Neural crest cell (in vitro differentiated cells): ENCODE results near the gene GRIFIN. TPM values are rescaled to one million over a fixed set of nuclear protein-coding genes. Genes with fewer than 3 reads are reported as not detected.
"Not testable (repeated sequence)": the region's sequence is repeated elsewhere in the genome, so short reads cannot be mapped to it uniquely, and the experiment has no call there.

ENCODE experiments used
- DNase-seq: peaks from one replicate; pipeline ENCODE4 v3.0.0; 2021; ENCODE audit warnings: low read depth, mixed read lengths, low spot score
- H3K27ac Mint-ChIP-seq: one replicate; pipeline ENCODE4 v1.8.0; 2021; ENCODE audit warnings: mild to moderate bottlenecking, mixed read lengths; ENCODE audit not compliant: unreplicated experiment
- H3K27me3 Mint-ChIP-seq: 2 replicates; pipeline ENCODE4 v1.8.0; 2021; ENCODE audit warnings: low read depth, mild to moderate bottlenecking, mixed read lengths
- H3K36me3 Mint-ChIP-seq: 2 replicates; pipeline ENCODE4 v1.8.0; 2021; ENCODE audit warnings: low read depth, mild to moderate bottlenecking, mixed read lengths
- H3K4me1 Mint-ChIP-seq: 2 replicates; pipeline ENCODE4 v1.8.0; 2021; ENCODE audit warnings: mixed read lengths
- H3K4me3 Mint-ChIP-seq: one replicate; pipeline ENCODE4 v1.8.0; 2021; ENCODE audit warnings: mild to moderate bottlenecking, mixed read lengths
- H3K9me3 Mint-ChIP-seq: 2 replicates; pipeline ENCODE4 v1.8.0; 2021; ENCODE audit warnings: mixed read lengths
- CTCF ChIP-seq: fragments of 200-600 bp; sonication (generic); conservative IDR thresholded peaks from 2 replicates; pipeline ENCODE4 v1.5.0; 2021; ENCODE audit warnings: antibody characterized with exemption, mild to moderate bottlenecking
- total RNA-seq: library from RNA; stranded (reverse); gene quantifications from 2 replicates; pipeline ENCODE4 v1.2.1, GENCODE V29; 2021

Gene GRIFIN
- total RNA-seq, 1 donor from 2014 or later: not detected

DNA sequence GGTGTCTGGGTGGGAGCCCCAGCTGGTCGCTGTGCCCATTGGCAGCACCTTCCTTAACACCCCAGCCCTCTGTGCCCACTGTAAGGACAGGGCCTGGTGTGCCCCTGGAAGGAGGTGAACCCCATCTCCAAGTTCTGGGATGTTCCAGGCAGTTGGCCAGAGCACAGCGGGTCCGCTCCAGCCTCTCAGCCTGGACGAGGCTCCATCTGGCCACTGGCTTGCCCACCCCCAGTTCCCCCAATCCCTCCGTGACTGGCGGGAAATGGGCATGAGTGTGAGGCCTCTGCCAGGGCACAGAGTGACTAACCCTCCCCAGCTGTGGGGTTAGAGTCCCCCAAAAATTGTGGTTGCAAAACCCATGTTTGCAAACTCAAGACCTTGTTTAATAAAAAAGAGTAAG, 15.6 kb downstream of the GRIFIN start:
- TF ChIP-seq CTCF: no peak
- Mint-ChIP-seq H3K36me3 (no peaks in the 10 kb centered on the region), H3K4me1 (peaks cover 1% of the 10 kb centered on the region), H3K27me3 (peaks cover 2% of the 10 kb centered on the region), H3K4me3 (no peak overlapping the region), H3K27ac (no peak overlapping the region), H3K9me3 (peaks cover 3% of the 10 kb centered on the region)
- DNase-seq: no peak

- Mint-ChIP-seq H3K9me3 (peaks cover 3% of the 10 kb centered on the region), H3K36me3 (no peaks in the 10 kb centered on the region), H3K27me3 (peaks cover 2% of the 10 kb centered on the region), H3K4me3 (no peak overlapping the region), H3K27ac (no peak overlapping the region), H3K4me1 (no peaks in the 10 kb centered on the region)
- no peak for DNase-seq
- TF ChIP-seq CTCF: no peak
Measured at GRCh38 chr7:2460188-2460587, 16.0 kb downstream of the GRIFIN start.

DNA sequence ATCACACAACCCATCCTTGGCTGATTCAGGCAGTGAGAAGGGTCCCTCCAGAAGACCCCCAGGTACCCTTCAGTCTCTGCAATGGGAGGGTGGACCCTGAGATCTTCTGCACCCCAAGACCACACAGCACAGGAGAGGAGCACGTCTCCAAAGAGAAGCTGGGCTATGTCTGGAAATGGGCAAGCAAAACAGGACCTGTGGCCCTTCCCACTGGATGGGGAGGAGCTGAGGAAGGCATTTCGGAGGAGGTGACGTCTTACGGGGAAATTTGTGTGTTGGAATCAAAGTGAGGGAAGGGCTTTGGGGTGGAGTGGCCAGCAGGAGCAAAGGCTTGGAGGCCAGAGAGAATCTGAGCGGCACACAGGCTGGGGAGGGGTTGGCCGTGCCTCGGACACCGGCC, 16.5 kb downstream of the GRIFIN start:
- H3K27me3 Mint-ChIP-seq: peaks cover 2% of the 10 kb centered on the region
- no peaks in the 10 kb centered on the region for H3K36me3 Mint-ChIP-seq
- no peak for DNase-seq
- TF ChIP-seq CTCF: no peak
- H3K4me1 Mint-ChIP-seq: no peaks in the 10 kb centered on the region
- peaks cover 3% of the 10 kb centered on the region for H3K9me3 Mint-ChIP-seq
- H3K4me3 Mint-ChIP-seq: no peak overlapping the region
- H3K27ac Mint-ChIP-seq: peak overlapping the region; percentile 20

GRCh38 chr7:2453849-2454248, 22.3 kb downstream of the GRIFIN start:
- not testable (repeated sequence) for DNase-seq, H3K27ac Mint-ChIP-seq, H3K4me3 Mint-ChIP-seq, H3K9me3 Mint-ChIP-seq, H3K27me3 Mint-ChIP-seq, H3K36me3 Mint-ChIP-seq, H3K4me1 Mint-ChIP-seq

DNA sequence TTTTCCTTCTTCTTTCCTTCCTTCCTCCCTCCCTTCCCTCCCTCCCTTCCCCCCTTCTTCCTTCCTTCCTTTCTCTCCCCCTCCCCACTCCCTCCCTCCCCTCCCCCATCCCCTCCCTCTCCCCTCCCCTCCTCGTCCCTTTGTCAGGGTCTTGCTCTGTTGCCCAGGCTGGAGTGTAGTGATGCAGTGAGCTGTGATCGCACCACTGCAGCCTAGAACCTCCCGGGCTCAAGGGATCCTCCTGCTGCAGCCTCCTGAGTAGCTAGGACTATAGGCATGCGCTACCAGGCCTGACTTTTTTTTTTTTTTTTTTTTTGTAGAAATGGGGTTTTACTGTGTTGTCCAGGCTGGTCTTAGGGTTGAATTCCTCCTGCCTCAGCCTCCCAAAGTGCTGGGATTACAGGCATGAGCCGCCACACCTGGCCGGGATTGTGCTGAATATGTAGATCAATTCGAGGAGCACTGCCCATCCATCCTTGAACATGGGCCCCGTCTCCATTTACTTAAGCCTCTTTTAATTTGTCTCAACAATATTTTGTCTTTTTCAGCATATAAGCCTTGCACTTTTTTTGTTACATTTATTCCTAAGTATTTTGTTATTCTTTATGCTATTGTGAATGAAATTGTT, 23.4 kb downstream of the GRIFIN start:
- Mint-ChIP-seq H3K4me3 (no peak overlapping the region), H3K27me3 (no peaks in the 10 kb centered on the region), H3K9me3 (no peaks in the 10 kb centered on the region), H3K4me1 (peaks cover 4% of the 10 kb centered on the region), H3K36me3 (no peaks in the 10 kb centered on the region), H3K27ac (no peak overlapping the region)
- DNase-seq: no peak
- no peak for TF ChIP-seq CTCF

DNA sequence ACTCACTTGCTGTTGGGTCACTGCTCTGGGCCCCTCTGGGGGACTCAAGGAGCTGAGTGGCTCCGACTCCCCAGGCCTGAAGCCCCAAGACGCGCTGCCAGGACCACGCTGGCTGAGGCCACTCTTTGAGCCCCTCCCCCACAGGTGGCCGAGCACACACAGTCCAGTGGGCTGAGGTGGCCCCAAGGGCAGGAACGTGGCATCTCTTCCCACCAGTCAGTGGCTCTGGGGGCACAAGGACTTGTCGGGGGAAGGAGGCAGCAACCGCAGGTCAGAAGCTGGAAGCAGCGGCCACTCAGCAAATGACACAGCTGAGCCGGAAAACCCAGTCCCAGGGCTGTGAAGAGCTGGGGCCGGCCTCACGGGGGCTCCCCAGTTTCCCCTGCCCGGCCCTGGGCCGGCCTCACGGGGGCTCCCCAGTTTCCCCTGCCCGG, 24.1 kb downstream of the GRIFIN start:
- no peak for TF ChIP-seq CTCF
- no peak for DNase-seq
- Mint-ChIP-seq H3K9me3 (no peaks in the 10 kb centered on the region), H3K36me3 (no peaks in the 10 kb centered on the region), H3K27me3 (no peaks in the 10 kb centered on the region), H3K4me3 (no peak overlapping the region), H3K27ac (no peak overlapping the region), H3K4me1 (peaks cover 4% of the 10 kb centered on the region)
